Gastroesophageal sphincter (tissue), 4 donors: ENCODE data around the gene PPP6R2. TPM values are rescaled to one million over a fixed set of nuclear protein-coding genes. Genes with fewer than 3 reads are reported as not detected.

Experiments
- ATAC-seq: fragments of 150-250 bp; one replicate; pipeline ENCODE4 v1.9.1; 2016; ENCODE audit warnings: mild to moderate bottlenecking, moderate library complexity
- H3K27ac ChIP-seq, 4 donors: fragments of 200-600 bp; sonication (generic) in 3 of 4; 1 replicate in 3 of 4; 2 replicates in 1 of 4; pipeline ENCODE4 v1.5.1; 2016 to 2019
- H3K27me3 ChIP-seq: fragments of 200-600 bp; sonication (generic); one replicate; pipeline ENCODE4 v1.5.1; 2019
- H3K36me3 ChIP-seq, 2 donors: fragments of 200-600 bp; sonication (generic); one replicate each; pipeline ENCODE4 v1.5.1; 2019; ENCODE audit warnings: control low read depth in 1 of 2
- H3K4me1 ChIP-seq, 3 donors: fragments of 200-600 bp; sonication (generic); 1 replicate in 2 of 3; 2 replicates in 1 of 3; pipeline ENCODE4 v1.5.1; 2016 to 2019; ENCODE audit warnings: control low read depth in 2 of 3
- H3K4me3 ChIP-seq, 2 donors: fragments of 200-600 bp; sonication (generic); one replicate each; pipeline ENCODE4 v1.5.1; 2019; ENCODE audit warnings: mild to moderate bottlenecking in 1 of 2, moderate library complexity in 1 of 2
- H3K9me3 ChIP-seq, 3 donors: fragments of 200-600 bp; sonication (generic); one replicate each; pipeline ENCODE4 v1.5.1; 2017 to 2019; ENCODE audit warnings: control low read depth in 2 of 3
- CTCF ChIP-seq, 4 experiments: fragments of 200-600 bp in 2 of 4; fragments of 450-650 bp in 2 of 4; sonication (generic) in 1 of 4; IDR thresholded peaks; one replicate each; pipeline ENCODE4 v1.5.1; 2017 to 2019; ENCODE audit warnings: antibody characterized with exemption in 4 of 4, mild to moderate bottlenecking in 2 of 4, moderate library complexity in 2 of 4
- EP300 ChIP-seq: sonication (generic); formaldehyde crosslinking; IDR thresholded peaks from one replicate; pipeline ENCODE4 v1.6.1; 2017; ENCODE audit warnings: antibody characterized with exemption, mild to moderate bottlenecking
- POLR2A ChIP-seq, 2 donors: fragments of 450-650 bp; IDR thresholded peaks; one replicate each; pipeline ENCODE4 v1.6.1; 2017; ENCODE audit warnings: antibody characterized with exemption in 2 of 2, mild to moderate bottlenecking in 2 of 2, moderate library complexity in 1 of 2
- POLR2AphosphoS5 ChIP-seq: sonication (generic); formaldehyde crosslinking; IDR thresholded peaks from one replicate; pipeline ENCODE4 v1.6.1; 2017; ENCODE audit warnings: antibody characterized with exemption
- WGBS, 2 donors: methylation state at CpG; one replicate each; pipeline ENCODE4 v1.1.5; 2018; ENCODE audit warnings: low coverage in 1 of 2; 5-methylcytosine and 5-hydroxymethylcytosine counted together
- total RNA-seq, 4 donors: library from RNA; depleted of rRNA; stranded (reverse); fragments of >200 nt; gene quantifications; one replicate each; pipeline ENCODE4 v1.1.0, GENCODE V29; 2016

The PPP6R2 gene
- total RNA-seq, 4 donors from 2014 or later = 52.2 to 73.5 (median 64.2) TPM

DNA sequence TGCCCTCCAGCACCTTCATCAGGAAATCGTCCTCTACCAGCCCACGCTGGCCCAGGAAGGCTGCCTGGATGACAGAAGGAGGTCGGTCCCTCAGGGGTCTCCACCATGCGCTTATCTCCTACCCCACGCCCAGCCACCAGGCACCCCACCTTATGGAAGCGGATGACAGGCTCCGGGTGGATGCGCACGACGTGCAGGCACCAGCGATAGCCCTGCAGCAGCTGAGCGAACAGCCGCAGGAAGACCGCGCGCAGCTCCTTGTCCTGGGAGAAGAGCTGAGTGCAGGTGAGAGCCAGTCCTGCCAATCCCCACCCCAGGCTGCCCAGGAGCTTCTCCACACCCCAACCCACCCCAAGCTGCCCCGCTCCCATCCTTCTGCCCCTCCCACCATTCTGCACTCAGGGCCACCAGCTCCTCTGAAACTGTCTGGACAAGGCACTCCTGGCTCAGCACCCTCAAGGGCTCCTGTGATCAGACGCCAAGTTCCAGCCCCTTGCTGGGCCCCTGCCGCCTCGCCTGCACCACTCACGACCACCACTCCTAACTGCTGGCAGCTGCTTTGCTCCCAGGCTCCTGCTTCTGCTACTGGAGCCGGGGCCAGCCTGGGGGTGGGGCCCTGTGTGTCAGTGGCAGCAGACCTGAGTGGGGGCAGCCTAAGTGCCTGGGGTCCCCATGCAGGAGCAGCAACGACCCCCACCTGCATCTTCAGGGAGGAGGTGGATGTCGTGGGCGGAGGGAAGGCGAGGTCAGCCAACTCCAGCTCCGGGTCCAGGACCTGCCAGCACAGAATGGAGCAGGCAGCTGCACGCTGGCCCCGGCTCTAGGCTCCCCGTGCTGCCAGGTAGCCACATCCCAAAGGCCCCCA, 122.2 kb downstream of the PPP6R2 start:
- H3K36me3 ChIP-seq = peaks cover 0 to 81% of the 10 kb centered on the region in 2 donors
- no peak for ATAC-seq
- WGBS, 2 donors = 80 to 92% methylated on average over 4 to 8 of the region's 30 CpGs
- TF ChIP-seq CTCF (IDR thresholded peaks at IDR 0.05) = no peak
- TF ChIP-seq POLR2AphosphoS5 = no peak
- TF ChIP-seq EP300 = no peak
- TF ChIP-seq POLR2A (IDR thresholded peaks at IDR 0.05) = no peak
- no peaks in the 10 kb centered on the region for H3K9me3 ChIP-seq
- H3K4me3 ChIP-seq = no peak overlapping the region
- peaks cover 0 to 22% (median 9%) of the 10 kb centered on the region in 3 donors for H3K4me1 ChIP-seq
- H3K27ac ChIP-seq = no peak overlapping the region
- H3K27me3 ChIP-seq = no peaks in the 10 kb centered on the region

DNA sequence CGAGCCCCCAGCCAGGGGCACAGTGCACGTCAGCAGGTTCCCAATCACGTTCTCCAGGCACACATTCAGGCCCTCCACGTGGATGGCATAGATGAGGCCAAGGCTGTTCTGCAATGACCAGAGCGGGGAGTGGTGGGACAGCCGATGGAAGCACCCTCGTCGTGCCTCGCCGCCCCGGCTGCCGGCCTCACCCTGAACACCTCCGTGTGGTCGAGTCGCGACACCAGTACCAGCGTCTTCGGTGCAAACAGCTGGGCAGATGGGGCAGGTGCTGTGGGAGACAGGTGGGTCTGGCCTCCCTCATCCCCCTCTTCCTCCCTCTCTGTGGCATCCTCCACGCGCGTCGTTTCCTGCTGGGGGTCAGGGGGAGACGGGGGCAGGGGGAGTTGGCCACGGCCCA, 124.2 kb downstream of the PPP6R2 start:
- WGBS, 2 donors = no CpG with 5 or more reads among the region's 24 CpGs
- H3K4me1 ChIP-seq = peaks cover 0 to 42% (median 27%) of the 10 kb centered on the region in 3 donors
- peaks cover 0 to 69% of the 10 kb centered on the region in 2 donors for H3K36me3 ChIP-seq
- no peak for ATAC-seq
- no peaks in the 10 kb centered on the region for H3K9me3 ChIP-seq
- no peaks in the 10 kb centered on the region for H3K27me3 ChIP-seq
- H3K4me3 ChIP-seq = no peak overlapping the region
- no peak overlapping the region for H3K27ac ChIP-seq
- no peak for TF ChIP-seq POLR2A (IDR thresholded peaks at IDR 0.05)
- no peak for TF ChIP-seq EP300
- no peak for TF ChIP-seq CTCF (IDR thresholded peaks at IDR 0.05)
- no peak for TF ChIP-seq POLR2AphosphoS5

DNA sequence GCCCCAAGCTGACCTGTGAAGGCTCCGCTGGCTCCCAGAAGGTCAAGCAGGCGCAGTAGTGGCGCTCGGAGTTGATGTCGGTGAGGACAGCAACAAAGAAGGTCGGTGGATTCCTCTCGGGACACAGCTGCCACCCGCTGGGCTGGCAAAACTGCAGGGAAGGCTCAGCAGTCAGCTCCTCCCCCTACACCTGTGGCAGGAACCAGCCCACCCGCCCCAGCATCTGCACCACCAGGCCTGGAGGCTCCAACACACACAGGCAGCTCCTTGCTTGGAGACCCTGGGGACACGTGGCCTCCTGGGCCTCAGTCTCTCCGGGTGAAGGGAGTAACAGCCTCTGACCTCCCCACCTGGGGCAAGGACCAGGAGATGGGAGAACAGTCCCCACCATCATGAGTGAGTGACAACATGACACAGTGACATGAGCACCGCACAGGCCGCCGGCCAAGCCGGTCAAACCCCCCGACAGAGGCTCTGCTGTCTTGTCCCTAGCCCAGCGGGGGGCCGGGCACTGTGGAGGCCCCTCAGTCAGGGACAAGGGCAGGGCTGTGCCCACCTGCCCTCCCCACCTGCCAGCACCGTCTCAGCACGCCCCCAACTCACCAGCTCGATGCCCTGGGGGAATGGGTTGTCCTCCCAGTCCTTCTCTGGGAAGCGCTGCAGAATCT, 124.8 kb downstream of the PPP6R2 start:
- Histone ChIP-seq H3K4me3 (no peak overlapping the region), H3K36me3 (peaks cover 0 to 63% of the 10 kb centered on the region in 2 donors), H3K9me3 (no peaks in the 10 kb centered on the region), H3K27ac (no peak overlapping the region), H3K4me1 (peaks cover 0 to 48% (median 33%) of the 10 kb centered on the region in 3 donors), H3K27me3 (no peaks in the 10 kb centered on the region)
- WGBS, 2 donors = 88% methylated on average over 5 of the region's 22 CpGs; no CpG with 5 or more reads in 1 of the 2 donors
- no peak for TF ChIP-seq POLR2A (IDR thresholded peaks at IDR 0.05)
- TF ChIP-seq EP300 = no peak
- TF ChIP-seq CTCF (IDR thresholded peaks at IDR 0.05) = no peak
- no peak for TF ChIP-seq POLR2AphosphoS5
- no peak for ATAC-seq

DNA sequence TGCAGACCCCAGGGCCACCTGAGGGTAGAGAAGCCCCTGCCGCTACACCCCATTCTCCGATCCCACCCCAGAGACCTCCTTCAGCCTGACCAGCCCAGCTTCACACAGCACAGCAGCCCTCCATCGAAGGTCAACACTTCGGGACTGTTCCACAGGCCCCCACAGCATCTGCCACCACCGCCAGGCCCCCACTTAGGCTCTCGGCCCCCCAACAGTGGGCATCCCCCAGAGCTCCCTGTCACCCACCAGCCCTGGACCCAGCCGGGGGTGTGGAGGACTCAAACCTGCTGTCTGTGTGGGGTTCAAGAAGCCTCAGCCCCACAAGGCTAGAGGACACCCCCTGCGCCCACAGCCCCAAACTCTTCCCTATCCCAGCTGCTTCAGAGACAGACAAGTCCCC, 125.5 kb downstream of the PPP6R2 start:
- H3K36me3 ChIP-seq = peaks cover 0 to 56% of the 10 kb centered on the region in 2 donors
- WGBS, 2 donors = 50% methylated on average over 2 of the region's 8 CpGs; no CpG with 5 or more reads in 1 of the 2 donors

GRCh38 chr22:50469377-50470305, 126.5 kb downstream of the PPP6R2 start:
- Histone ChIP-seq H3K36me3 (peaks cover 0 to 46% of the 10 kb centered on the region in 2 donors), H3K4me1 (peaks cover 0 to 61% (median 43%) of the 10 kb centered on the region in 3 donors), H3K27ac (no peak overlapping the region), H3K27me3 (no peaks in the 10 kb centered on the region), H3K4me3 (no peak overlapping the region), H3K9me3 (no peaks in the 10 kb centered on the region)
- TF ChIP-seq POLR2AphosphoS5 (no peak), EP300 (no peak), CTCF (IDR thresholded peaks at IDR 0.05) (no peak), POLR2A (IDR thresholded peaks at IDR 0.05) (no peak)
- WGBS, 2 donors = no CpG with 5 or more reads among the region's 25 CpGs
- ATAC-seq = no peak

More for the DNA sequence above, 125.5 kb downstream of the PPP6R2 start:
- H3K27me3 ChIP-seq = no peaks in the 10 kb centered on the region
- no peak overlapping the region for H3K4me3 ChIP-seq
- H3K4me1 ChIP-seq = peaks cover 0 to 55% (median 40%) of the 10 kb centered on the region in 3 donors
- TF ChIP-seq POLR2AphosphoS5 = no peak
- no peaks in the 10 kb centered on the region for H3K9me3 ChIP-seq
- no peak overlapping the region for H3K27ac ChIP-seq
- ATAC-seq = no peak
